Stimulated activated CD8-positive, alpha-beta memory T cell treated with anti-CD3 and anti-CD28 coated beads, Interleukin-15, amount 100 ng/mL, for 1 hour (primary cell): ENCODE data around the gene ATXN8OS.
"Not testable (repeated sequence)": the region's sequence is repeated elsewhere in the genome, so short reads cannot be mapped to it uniquely, and the experiment has no call there.

Experiments
- DNase-seq: peaks from one replicate; pipeline ENCODE4 v3.0.0-alpha.2; 2020; ENCODE audit warnings: low read depth

ATXN8OS gene

GRCh38 chr13:70107498-70108281 is at the start of gene ATXN8OS:
ATXN8OS (plus strand) TSS chr13:70107826.
- no peak for DNase-seq

- no peak for DNase-seq
Observed at GRCh38 chr13:70080012-70080411, 27.6 kb upstream of the ATXN8OS start.

GRCh38 chr13:70087247-70087646 is 20.4 kb upstream of the ATXN8OS start:
- no peak for DNase-seq

- DNase-seq = no peak
Observed at GRCh38 chr13:70088926-70089325, 18.7 kb upstream of the ATXN8OS start.

- DNase-seq = no peak
Observed at GRCh38 chr13:70090036-70090723, 17.4 kb upstream of the ATXN8OS start.

- DNase-seq = no peak
Observed at GRCh38 chr13:70098669-70099068, 9.0 kb upstream of the ATXN8OS start.

GRCh38 chr13:70104481-70104880 is 3.1 kb upstream of the ATXN8OS start:
- no peak for DNase-seq

GRCh38 chr13:70107125-70107497 is 515 bp upstream of the ATXN8OS start:
- no peak for DNase-seq

- DNase-seq = no peak
Observed at GRCh38 chr13:70108356-70109105, 905 bp downstream of the ATXN8OS start, which contains the start of gene KLHL1. KLHL1 (minus strand) TSS chr13:70108452; CDS start chr13:70107699, 753 bp downstream.

GRCh38 chr13:70117338-70117905 is 9.8 kb downstream of the ATXN8OS start:
- DNase-seq = no peak

GRCh38 chr13:70125693-70126092 is 18.1 kb downstream of the ATXN8OS start:
- DNase-seq = no peak

GRCh38 chr13:70128098-70128497 is 20.5 kb downstream of the ATXN8OS start:
- DNase-seq = no peak

- not testable (repeated sequence) for DNase-seq
Observed at GRCh38 chr13:70142658-70143057, 35.0 kb downstream of the ATXN8OS start.

- DNase-seq = no peak
Observed at GRCh38 chr13:70162141-70162540, 54.5 kb downstream of the ATXN8OS start.

- no peak for DNase-seq
Observed at GRCh38 chr13:70170689-70171088, 63.1 kb downstream of the ATXN8OS start.

- DNase-seq = no peak
Observed at GRCh38 chr13:70171151-70171550, 63.5 kb downstream of the ATXN8OS start.

GRCh38 chr13:70172946-70173597 is 65.4 kb downstream of the ATXN8OS start:
- DNase-seq = no peak

- DNase-seq = no peak
Observed at GRCh38 chr13:70173598-70173959, 66.0 kb downstream of the ATXN8OS start.

GRCh38 chr13:70178346-70178745 is 70.7 kb downstream of the ATXN8OS start:
- no peak for DNase-seq
